ENCODE measurements around the gene EVPLL. TPM values are rescaled to one million over a fixed set of nuclear protein-coding genes. Genes with fewer than 3 reads are reported as not detected.
A peak's percentile ranks its signal among the peaks of the same experiment; 100 is the strongest.
"Not testable (repeated sequence)": the region's sequence is repeated elsewhere in the genome, so short reads cannot be mapped to it uniquely, and the experiment has no call there.

EVPLL gene
- polyA plus RNA-seq, 3 donors from 2014 or later: not detected

DNA sequence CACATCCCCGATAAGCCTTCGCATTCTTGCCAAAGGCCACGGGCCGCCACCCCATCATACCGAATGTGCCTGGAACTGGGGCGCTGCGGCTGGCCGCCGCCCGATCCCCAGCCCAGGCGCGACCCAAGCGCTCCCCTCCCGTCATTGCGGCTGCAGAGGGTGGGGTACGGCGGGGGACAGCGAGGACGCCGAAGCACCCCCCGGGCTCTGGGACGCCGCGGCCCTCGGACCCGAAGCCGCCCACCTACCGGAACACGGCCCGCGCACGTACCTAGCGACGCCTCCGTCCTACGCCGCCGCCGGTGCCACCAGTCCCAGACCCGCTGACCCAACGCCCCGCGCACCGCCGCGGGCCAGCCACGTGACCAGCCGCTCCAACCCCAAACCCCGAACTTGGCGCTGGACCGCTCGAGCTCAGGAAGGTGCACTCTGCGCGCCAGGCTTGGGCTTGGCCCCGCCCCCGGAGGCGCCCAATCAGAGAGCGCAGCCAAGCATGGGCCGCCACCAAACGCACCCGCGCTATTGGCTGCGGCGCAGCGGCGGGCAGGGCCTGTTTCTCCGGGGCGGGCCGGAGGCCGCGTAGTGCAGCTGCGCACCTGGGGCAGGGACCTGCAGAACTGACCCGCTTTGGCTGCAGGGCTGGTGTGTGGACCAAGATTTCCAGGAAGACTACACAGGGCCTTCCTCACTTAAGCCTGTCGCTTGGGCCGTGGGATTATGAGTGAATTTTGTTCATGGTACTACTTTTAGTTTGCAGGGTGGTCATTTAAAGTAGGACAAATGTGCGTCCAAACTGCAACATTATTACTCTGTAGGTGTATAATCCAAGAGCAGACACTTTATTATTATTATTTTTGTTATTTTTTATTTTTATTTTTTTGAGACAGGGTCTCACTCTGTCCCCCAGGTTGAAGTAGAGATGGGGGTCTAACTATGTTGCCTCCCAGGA lies 14.2 kb upstream of the EVPLL start, which contains the start of gene SHMT1:
Gene SHMT1 (minus strand): TSS at position 450 of the 949 bp plus-strand sequence. CDS start 7,569 bp downstream, outside the sequence.
- Mint-ChIP-seq H3K27me3 (ENCODE audit: low read depth in 3 of 3) (peaks cover 2% of the 10 kb centered on the region in 3 donors), H3K27ac (peak within 1 kb of the TSS; percentile 65 to 88 (median 80)), H3K4me3 (peak within 1 kb of the TSS; percentile 90 to 94 (median 91)), H3K9me3 (no peaks in the 10 kb centered on the region), H3K36me3 (peaks cover 0 to 3% (median 0%) of the 10 kb centered on the region in 3 donors), H3K4me1 (peaks cover 15 to 18% of the 10 kb centered on the region in 2 donors)
- peak; percentile 89 to 90 (median 90) for DNase-seq

DNA sequence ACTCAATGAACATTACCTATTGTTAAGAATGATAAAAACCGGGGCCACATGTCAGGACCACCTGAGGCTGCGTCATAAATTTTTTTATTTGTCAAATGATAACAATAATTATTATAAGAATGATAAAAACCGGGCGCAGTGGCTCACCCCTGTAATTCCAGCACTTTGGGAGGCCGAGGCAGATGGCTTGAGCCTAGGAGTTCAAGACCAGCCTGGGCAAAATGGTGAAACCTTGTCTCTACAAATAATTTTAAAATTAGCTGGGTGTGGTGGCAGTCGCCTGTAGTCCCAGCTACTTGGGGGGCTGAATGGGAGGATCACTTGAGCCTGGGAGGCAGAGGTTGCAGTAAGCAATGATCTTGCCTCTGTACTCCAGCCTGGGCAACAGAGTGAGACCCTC lies 13.4 kb upstream of the EVPLL start:
- Mint-ChIP-seq H3K36me3 (peaks cover 0 to 3% (median 0%) of the 10 kb centered on the region in 3 donors), H3K27me3 (ENCODE audit: low read depth in 3 of 3) (peaks cover 2 to 4% (median 2%) of the 10 kb centered on the region in 3 donors), H3K9me3 (no peaks in the 10 kb centered on the region), H3K4me1 (peaks cover 15 to 18% of the 10 kb centered on the region in 2 donors), H3K4me3 (peak overlapping the region in 3 of 5 donors; percentile 10 to 40 (median 18)), H3K27ac (no peak overlapping the region)
- no peak for DNase-seq

DNA sequence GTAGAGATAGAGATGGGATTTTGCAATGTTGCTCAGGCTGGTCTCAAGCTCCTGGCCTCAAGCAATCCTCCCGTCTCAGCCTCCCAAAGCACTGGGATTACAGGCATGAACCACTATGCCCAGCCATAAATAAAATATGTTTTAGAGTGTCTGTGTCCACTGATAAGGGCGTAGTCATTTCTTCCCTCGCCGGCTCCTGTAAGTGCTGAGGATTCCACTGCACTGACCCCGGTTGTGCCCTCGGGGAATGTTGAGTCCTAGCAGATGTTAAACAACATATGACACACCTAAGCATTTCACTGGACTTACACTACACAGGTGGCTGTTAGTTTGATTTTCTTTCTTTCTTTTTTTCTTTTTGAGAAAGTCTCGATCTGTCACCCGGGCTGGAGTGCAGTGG lies 8.6 kb upstream of the EVPLL start:
- DNase-seq: no peak
- no peaks in the 10 kb centered on the region for H3K4me1 Mint-ChIP-seq
- no peak overlapping the region for H3K27ac Mint-ChIP-seq
- H3K9me3 Mint-ChIP-seq: no peaks in the 10 kb centered on the region
- peaks cover 0 to 3% (median 0%) of the 10 kb centered on the region in 3 donors for H3K36me3 Mint-ChIP-seq
- peaks cover 0 to 9% (median 9%) of the 10 kb centered on the region in 3 donors for H3K27me3 Mint-ChIP-seq (ENCODE audit: low read depth in 3 of 3)
- H3K4me3 Mint-ChIP-seq: no peak overlapping the region

DNA sequence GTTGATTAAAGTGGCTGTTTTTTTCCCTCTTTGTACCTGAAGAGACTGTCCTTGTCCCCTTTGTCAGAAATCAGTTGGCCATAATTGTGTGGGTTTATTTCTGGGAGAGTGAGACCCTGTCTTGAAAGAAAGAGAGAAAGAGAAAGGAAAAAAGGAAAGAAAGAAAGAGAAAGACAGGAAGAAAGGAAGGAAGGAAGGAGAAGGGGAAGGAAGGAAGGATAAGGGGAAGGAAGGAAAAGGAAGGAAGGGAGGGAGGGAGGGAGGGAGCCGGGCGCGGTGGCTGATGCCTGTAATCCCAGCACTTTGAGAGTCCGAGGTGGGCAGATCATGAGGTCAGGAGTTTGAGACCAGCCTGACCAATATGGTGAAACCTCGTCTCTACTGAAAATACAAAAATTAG lies 6.8 kb upstream of the EVPLL start:
- H3K27me3 Mint-ChIP-seq (ENCODE audit: low read depth in 3 of 3): peaks cover 0 to 9% (median 9%) of the 10 kb centered on the region in 3 donors
- peaks cover 0 to 3% (median 0%) of the 10 kb centered on the region in 3 donors for H3K36me3 Mint-ChIP-seq
- H3K27ac Mint-ChIP-seq: no peak overlapping the region
- no peaks in the 10 kb centered on the region for H3K9me3 Mint-ChIP-seq
- H3K4me3 Mint-ChIP-seq: no peak overlapping the region
- H3K4me1 Mint-ChIP-seq: no peaks in the 10 kb centered on the region
- DNase-seq: no peak

DNA sequence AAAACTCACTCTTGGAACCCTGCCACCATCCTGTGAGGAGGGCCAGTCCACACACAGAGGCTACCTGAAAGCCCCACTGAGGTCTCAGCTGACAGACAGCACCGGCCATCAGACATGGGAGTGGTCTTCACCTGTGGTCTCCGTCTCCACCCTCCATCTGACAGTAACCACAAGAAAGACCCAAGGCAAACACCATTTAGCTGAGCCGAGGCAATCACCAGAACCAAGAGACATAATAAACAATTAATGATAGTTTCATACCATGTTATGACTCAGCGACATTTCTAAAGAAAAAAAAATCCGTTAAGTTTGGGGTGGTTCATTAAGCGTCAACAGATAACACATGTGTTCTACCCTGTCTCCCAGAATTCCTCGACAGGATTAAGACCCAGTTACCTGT lies 6.1 kb upstream of the EVPLL start:
- DNase-seq: no peak

GRCh38 chr17:18373181-18373580 lies 4.4 kb upstream of the EVPLL start:
- H3K4me3 Mint-ChIP-seq; H3K27me3 Mint-ChIP-seq (ENCODE audit: low read depth in 3 of 3); H3K36me3 Mint-ChIP-seq; H3K9me3 Mint-ChIP-seq; DNase-seq; H3K27ac Mint-ChIP-seq; H3K4me1 Mint-ChIP-seq: not testable (repeated sequence)

More for the DNA sequence above, 6.1 kb upstream of the EVPLL start:
- Mint-ChIP-seq H3K4me3 (no peak overlapping the region), H3K36me3 (peaks cover 0 to 3% (median 0%) of the 10 kb centered on the region in 3 donors), H3K4me1 (no peaks in the 10 kb centered on the region), H3K9me3 (no peaks in the 10 kb centered on the region), H3K27ac (no peak overlapping the region), H3K27me3 (ENCODE audit: low read depth in 3 of 3) (peaks cover 0 to 9% (median 9%) of the 10 kb centered on the region in 3 donors)

DNA sequence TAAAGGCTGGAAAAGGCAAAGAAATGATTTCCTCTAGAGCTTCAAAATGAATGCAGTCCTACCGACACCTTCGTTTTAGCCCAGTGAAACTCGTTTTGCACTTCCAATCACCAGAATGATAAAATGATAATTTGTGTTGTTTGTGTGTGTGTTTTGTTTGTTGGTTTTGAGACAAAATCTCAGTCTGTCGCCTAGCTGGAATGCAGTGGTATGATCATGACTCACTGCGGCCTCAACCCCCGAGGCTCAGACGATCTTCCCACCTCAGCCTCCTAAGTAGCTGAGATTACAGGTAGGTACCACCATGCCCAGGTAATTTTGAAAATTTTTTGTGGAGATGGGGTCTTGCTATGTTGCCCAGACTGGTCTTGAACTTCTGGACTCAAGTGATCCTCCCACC lies 3.4 kb upstream of the EVPLL start:
- Mint-ChIP-seq H3K4me3 (no peak overlapping the region), H3K27ac (no peak overlapping the region), H3K4me1 (no peaks in the 10 kb centered on the region), H3K9me3 (no peaks in the 10 kb centered on the region), H3K36me3 (no peaks in the 10 kb centered on the region), H3K27me3 (ENCODE audit: low read depth in 3 of 3) (peaks cover 0 to 8% (median 7%) of the 10 kb centered on the region in 3 donors)
- no peak for DNase-seq

DNA sequence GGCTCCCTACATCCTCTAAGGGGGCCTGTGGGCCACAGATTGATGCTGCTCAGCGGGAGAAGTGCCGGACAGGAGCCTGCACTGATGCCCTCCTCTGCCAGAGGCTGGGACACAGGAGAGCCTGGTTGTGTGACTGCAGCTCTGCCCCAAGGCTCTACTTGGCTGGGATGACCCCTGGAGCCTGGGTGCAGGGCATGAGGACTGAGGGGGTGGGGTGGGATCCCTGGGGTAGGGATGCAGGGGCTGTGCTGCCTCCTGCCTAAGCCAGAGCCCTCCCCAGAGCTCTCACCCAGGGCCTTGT lies 577 bp downstream of the EVPLL start:
- H3K9me3 Mint-ChIP-seq: no peaks in the 10 kb centered on the region
- no peaks in the 10 kb centered on the region for H3K36me3 Mint-ChIP-seq
- no peak for DNase-seq
- H3K4me3 Mint-ChIP-seq: no peak overlapping the region
- peaks cover 0 to 3% of the 10 kb centered on the region in 2 donors for H3K4me1 Mint-ChIP-seq
- H3K27me3 Mint-ChIP-seq (ENCODE audit: low read depth in 3 of 3): peaks cover 0 to 3% (median 3%) of the 10 kb centered on the region in 3 donors
- no peak overlapping the region for H3K27ac Mint-ChIP-seq

DNA sequence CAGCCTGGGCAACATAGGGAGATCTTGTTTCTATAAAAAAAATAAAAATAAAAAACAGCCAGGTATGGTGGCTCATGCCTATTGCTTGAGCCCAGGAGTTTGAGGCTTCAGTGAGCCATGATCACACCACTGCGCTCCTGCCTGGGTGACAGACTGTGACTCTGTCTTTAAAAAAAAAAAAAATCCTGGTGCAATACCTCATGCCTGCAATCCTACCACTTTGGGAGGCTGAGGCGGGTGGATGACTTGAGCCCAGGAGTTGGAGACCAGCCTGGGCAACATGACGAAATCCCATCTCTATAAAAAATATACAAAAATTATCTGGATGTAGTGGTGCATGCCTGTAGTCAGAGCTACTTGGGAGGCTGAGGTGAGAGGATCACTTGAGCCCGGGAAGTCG lies 1.0 kb downstream of the EVPLL start:
- not testable (repeated sequence) for H3K27me3 Mint-ChIP-seq (ENCODE audit: low read depth in 3 of 3); H3K4me1 Mint-ChIP-seq; DNase-seq; H3K27ac Mint-ChIP-seq; H3K4me3 Mint-ChIP-seq; H3K9me3 Mint-ChIP-seq; H3K36me3 Mint-ChIP-seq

GRCh38 chr17:18379246-18380146 lies 1.9 kb downstream of the EVPLL start:
- no peak for DNase-seq
- no peaks in the 10 kb centered on the region for H3K9me3 Mint-ChIP-seq
- no peak overlapping the region for H3K27ac Mint-ChIP-seq
- H3K36me3 Mint-ChIP-seq: no peaks in the 10 kb centered on the region
- peaks cover 0 to 3% (median 3%) of the 10 kb centered on the region in 3 donors for H3K27me3 Mint-ChIP-seq (ENCODE audit: low read depth in 3 of 3)
- no peak overlapping the region for H3K4me3 Mint-ChIP-seq
- H3K4me1 Mint-ChIP-seq: peaks cover 0 to 3% of the 10 kb centered on the region in 2 donors

DNA sequence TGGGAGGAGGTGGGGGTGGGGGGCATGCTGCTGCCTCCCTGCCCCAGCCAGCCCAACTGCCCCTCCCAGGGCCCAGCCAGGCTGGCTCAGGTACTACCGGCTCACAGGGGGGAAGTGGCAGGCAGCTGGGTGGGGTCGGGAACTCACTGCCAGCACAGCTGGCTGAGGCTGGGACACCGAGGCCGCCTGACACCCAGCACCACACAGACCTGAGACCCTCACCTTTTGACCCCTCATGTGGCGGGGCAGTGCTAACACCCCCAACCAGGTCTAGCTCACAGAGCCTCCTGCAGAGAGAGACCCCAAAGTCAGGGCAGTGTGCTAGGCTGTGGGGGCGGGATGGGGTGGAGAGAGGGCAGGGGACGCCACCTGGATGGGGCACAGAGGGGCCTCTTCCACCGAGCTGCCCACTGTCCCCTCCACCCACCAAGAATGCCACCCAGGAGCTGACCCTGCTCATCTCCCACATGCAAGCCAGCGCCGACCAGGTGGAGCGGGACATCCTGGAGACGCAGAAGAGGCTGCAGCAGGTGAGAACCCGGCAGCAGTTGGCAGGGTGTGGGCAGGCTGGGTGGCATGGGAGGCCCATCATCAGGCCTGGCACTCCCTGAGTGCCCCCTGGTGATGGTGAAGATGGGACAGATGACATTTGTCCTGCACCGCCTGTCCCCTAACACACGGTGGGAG lies 3.0 kb downstream of the EVPLL start:
- peaks cover 0 to 3% (median 3%) of the 10 kb centered on the region in 3 donors for H3K27me3 Mint-ChIP-seq (ENCODE audit: low read depth in 3 of 3)
- H3K4me1 Mint-ChIP-seq: peaks cover 0 to 3% of the 10 kb centered on the region in 2 donors
- H3K27ac Mint-ChIP-seq: no peak overlapping the region
- no peak overlapping the region for H3K4me3 Mint-ChIP-seq
- DNase-seq: no peak
- no peaks in the 10 kb centered on the region for H3K36me3 Mint-ChIP-seq
- no peaks in the 10 kb centered on the region for H3K9me3 Mint-ChIP-seq

DNA sequence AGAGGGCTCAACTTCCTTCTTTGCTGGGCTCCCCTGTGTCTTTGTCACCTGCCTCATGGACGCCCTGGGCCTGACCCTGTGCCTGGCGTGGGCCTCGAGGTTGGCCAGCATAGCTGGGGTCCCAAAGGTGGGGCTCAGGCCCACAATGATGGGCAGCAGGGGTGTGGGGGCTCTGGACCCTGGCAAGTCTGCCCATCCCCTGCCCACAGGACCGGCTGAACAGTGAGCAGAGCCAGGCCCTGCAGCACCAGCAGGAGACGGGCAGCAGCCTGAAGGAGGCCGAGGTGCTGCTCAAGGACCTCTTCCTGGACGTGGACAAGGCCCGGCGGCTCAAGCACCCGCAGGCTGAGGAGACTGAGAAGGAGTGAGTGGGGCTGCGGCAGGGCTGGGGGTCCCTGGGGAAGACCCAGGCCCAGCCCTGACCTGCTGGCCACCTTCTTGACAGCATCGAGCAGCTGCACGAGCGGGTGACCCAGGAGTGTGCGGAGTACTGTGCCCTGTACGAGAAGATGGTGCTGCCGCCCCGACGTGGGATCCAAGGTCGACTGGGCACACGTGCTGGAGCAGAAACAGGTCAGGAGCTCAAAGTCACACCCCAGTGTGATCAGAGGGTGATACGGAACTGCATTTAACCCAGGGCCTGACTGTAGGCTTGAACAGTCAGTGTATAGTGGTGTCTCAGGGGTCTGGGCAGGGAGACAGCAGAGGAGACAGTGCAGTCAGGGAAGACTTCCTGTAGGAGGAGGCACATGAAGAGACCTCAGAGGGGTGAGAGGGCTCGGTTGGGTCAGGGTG lies 3.8 kb downstream of the EVPLL start:
- H3K4me3 Mint-ChIP-seq: no peak overlapping the region

GRCh38 chr17:18381953-18382245 lies 4.3 kb downstream of the EVPLL start:
- Mint-ChIP-seq H3K27ac (peak overlapping the region in 1 of 6 donors; percentile 25), H3K4me3 (peak overlapping the region in 1 of 5 donors; percentile 53), H3K4me1 (peaks cover 0 to 3% of the 10 kb centered on the region in 2 donors), H3K27me3 (ENCODE audit: low read depth in 3 of 3) (peaks cover 0 to 3% (median 3%) of the 10 kb centered on the region in 3 donors), H3K36me3 (no peaks in the 10 kb centered on the region), H3K9me3 (no peaks in the 10 kb centered on the region)
- no peak for DNase-seq

More for the DNA sequence above, 3.8 kb downstream of the EVPLL start:
- H3K27me3 Mint-ChIP-seq (ENCODE audit: low read depth in 3 of 3): peaks cover 0 to 3% (median 3%) of the 10 kb centered on the region in 3 donors
- no peak for DNase-seq
- no peaks in the 10 kb centered on the region for H3K36me3 Mint-ChIP-seq
- peaks cover 0 to 3% of the 10 kb centered on the region in 2 donors for H3K4me1 Mint-ChIP-seq
- H3K9me3 Mint-ChIP-seq: no peaks in the 10 kb centered on the region
- H3K27ac Mint-ChIP-seq: peak overlapping the region in 1 of 6 donors; percentile 25

All from immature natural killer cell (primary cell).